HepG2 (cell line): ENCODE measurements around the gene ADAMTS12.

Source experiments
- BATF2 ChIP-seq: sonication (generic); formaldehyde crosslinking; IDR thresholded peaks from 2 replicates; pipeline ENCODE4 v1.8.0; 2022; ENCODE audit warnings: mild to moderate bottlenecking, missing genetic modification reagents, moderate library complexity
- JUN ChIP-seq: sonication (generic); formaldehyde crosslinking; IDR thresholded peaks from 2 replicates; pipeline ENCODE4 v1.4.0; 2020; ENCODE audit warnings: mild to moderate bottlenecking, missing genetic modification reagents
- PLRG1 ChIP-seq: fragments of 450-650 bp; conservative IDR thresholded peaks from 2 replicates; pipeline ENCODE4 v1.6.1; 2016
- POLR2A ChIP-seq, 2 experiments: IDR thresholded peaks; 2 replicates each; pipeline ENCODE4 v1.6.1; 2011; ENCODE audit warnings: low read depth in 2 of 2, low read length in 2 of 2, mild to moderate bottlenecking in 1 of 2, moderate library complexity in 1 of 2; ENCODE audit not compliant: insufficient read depth in 1 of 2
- REST ChIP-seq, 2 experiments: IDR thresholded peaks; 2 replicates each; pipeline ENCODE4 v1.6.1; 2011 to 2012; ENCODE audit warnings: low read length in 2 of 2, borderline replicate concordance in 1 of 2, low read depth in 1 of 2, mild to moderate bottlenecking in 1 of 2, moderate library complexity in 1 of 2
- SP2 ChIP-seq: sonication (generic); formaldehyde crosslinking; IDR thresholded peaks from 2 replicates; pipeline ENCODE4 v1.5.1; 2020; ENCODE audit warnings: mild to moderate bottlenecking, missing genetic modification reagents
- TERF1 ChIP-seq: sonication (generic); formaldehyde crosslinking; IDR thresholded peaks from 2 replicates; pipeline ENCODE4 v1.8.0; 2022; ENCODE audit warnings: mild to moderate bottlenecking, missing genetic modification reagents, moderate library complexity
- TP53 ChIP-seq: sonication (generic); formaldehyde crosslinking; conservative IDR thresholded peaks from 2 replicates; pipeline ENCODE4 v1.4.0; 2020; ENCODE audit warnings: missing genetic modification reagents
- ZMAT3 ChIP-seq: sonication (generic); formaldehyde crosslinking; conservative IDR thresholded peaks from 2 replicates; pipeline ENCODE4 v1.7.0; 2021; ENCODE audit warnings: missing genetic modification reagents
- ZNF580 ChIP-seq: IDR thresholded peaks from 2 replicates; pipeline ENCODE4 v1.6.1; 2016; ENCODE audit warnings: low read depth, borderline replicate concordance
- ZNF850 ChIP-seq: sonication (generic); formaldehyde crosslinking; conservative IDR thresholded peaks from 2 replicates; pipeline ENCODE4 v1.9.0; 2021; ENCODE audit warnings: mild to moderate bottlenecking, missing genetic modification reagents

GRCh38 chr5:33531037-33531298 is 360.8 kb downstream of the ADAMTS12 start:
- no peak for TF ChIP-seq ZMAT3
- no peak for TF ChIP-seq ZNF850 (CRISPR knock-in tag)
- TF ChIP-seq PLRG1: no peak
- no peak for TF ChIP-seq POLR2A (IDR thresholded peaks at IDR 0.05; ENCODE audit: insufficient read depth in 1 of 2, low read depth in 2 of 2, low read length in 2 of 2)
- no peak for TF ChIP-seq TP53 (CRISPR knock-in tag)
- TF ChIP-seq REST (IDR thresholded peaks at IDR 0.05; ENCODE audit: borderline replicate concordance in 1 of 2, low read depth in 1 of 2, low read length in 2 of 2): no peak
- TF ChIP-seq BATF2 (CRISPR knock-in tag): no peak
- TF ChIP-seq ZNF580: no peak
- no peak for TF ChIP-seq TERF1 (CRISPR knock-in tag)
- TF ChIP-seq SP2 (CRISPR knock-in tag): no peak
- TF ChIP-seq JUN: no peak
